ENCODE measurements around the gene RAP1B.

Gene RAP1B

DNA sequence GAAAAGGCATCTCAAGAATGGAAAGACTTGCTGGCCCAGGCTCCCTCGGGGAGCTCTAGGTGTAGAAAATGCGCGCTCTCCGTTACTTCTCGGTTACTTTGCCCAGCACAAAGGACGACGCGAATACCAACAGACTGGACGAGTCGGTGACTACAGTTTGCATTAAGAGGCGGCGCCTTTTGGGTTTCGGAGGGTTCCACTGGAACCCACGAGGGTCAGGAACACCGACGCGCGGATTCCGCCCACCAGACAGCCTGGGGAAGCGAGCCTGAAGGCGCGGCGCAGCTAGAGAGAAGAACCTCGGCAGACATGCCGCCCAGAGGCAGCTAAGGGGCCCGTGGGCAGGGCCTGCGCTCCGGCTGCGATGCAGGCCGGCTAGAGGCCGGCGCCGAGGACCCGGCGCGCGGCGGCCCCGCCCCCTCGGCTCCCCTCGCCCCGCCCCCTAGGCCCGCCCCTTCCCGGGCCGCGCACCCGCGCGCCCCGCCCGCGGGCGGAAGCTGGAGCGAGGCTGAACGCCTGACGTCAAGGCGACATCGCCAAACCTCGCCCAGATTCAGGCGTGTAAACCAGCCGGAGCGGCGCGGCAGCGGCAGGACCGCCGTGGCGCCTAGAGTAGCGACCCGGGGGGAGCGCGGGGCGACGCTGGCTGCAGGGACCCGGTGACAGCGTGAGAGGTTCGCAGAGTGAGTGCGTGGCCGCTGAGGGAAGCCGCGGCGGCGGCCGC lies at the start of gene RAP1B:
Gene RAP1B (plus strand): TSS at position 530 of the 724 bp plus-strand sequence. CDS start 37,826 bp downstream, outside the sequence.
- peak; percentile 75 to 89 for DNase-seq

DNA sequence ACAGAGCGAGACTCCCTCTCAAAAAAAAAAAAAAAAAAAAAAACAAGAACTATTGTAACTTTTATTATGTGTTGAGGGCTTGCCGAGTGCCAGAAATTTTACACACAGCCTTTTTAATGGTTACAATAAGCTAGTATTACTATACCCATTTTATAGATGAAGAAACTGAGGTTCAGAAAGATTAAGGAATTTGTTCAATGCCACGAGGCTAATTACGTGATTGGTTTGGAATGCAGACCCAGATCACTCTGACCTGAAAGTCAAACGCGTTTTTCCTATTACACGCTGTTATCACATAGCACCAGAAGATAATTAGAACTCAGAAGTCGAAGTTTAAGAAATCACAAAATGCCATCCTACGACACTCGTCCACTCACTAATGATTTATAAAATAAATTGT lies 48.9 kb upstream of the RAP1B start:
- no peak for DNase-seq

DNA sequence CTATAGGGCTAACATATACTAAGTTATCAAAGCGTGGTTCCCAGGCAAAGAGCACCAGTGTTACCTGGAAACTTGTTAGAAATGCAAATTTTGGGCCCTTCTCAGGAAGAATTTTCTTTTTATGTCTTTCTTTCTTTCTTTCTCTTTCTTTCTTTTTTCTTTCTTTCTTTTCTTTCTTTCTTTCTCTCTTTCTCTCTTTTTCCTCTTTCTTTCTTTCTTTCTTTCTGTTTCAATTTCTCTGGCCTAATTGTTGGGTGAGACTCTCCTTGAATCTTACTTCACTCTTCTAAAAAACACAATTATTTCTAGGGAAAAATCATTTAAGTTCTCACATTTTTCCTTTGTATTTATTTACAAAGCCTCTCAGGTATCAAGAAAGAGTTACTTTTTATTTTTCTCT lies 46.5 kb upstream of the RAP1B start:
- no peak for DNase-seq

DNA sequence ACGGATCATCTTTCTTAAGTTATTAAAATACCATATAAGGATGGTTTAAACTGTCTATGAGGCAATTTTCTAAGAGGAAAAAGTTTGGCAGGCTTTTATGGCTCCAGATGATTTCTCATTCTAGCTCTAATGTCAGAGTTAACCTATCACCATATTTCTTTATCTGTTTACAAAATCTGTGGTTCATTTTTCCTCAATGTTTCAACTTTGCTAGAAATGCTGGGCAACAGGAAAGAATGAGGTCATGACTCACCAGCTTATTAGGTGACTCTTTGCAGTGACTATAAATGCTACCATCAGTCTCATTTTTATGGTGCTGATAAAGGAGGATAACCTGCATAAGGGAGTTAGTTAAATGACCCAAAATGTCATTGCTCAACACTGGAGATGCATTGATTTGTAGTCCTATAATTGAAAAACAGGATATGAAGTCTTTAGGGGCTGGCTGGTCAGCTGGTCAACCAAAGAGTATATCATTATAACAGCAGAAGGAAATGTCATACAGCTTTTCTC lies 45.3 kb upstream of the RAP1B start:
- no peak for DNase-seq

DNA sequence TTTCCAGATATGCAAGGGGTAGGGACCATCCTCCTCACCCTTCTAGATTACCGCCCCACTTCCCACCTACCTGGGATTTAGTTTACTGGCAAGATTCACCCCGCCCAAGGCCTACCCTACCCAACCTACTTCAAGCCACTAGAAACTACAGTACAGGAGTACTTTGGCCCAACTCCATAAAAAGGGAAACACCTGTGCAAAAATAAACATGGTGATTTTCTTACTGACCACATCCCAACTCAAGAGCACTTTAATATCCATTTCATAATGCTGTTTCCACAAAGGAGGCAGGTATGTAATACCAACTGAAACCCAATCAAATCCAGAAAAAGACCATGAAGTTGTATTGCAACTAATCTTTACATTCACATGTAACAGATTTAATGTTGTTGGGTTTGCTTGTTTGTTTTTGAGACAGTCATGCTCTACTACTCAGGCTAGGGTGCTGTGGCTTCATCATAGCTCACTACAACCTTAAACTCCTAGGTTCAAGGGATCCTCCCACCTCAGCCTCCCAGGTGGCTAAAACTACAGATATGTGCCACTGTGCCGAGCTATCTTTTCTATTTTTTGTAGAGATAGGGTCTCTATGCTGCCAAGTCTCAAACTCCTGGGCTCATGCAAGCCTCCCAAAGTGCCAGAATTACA lies 41.7 kb upstream of the RAP1B start:
- DNase-seq, result peak; percentile 65 to 72

DNA sequence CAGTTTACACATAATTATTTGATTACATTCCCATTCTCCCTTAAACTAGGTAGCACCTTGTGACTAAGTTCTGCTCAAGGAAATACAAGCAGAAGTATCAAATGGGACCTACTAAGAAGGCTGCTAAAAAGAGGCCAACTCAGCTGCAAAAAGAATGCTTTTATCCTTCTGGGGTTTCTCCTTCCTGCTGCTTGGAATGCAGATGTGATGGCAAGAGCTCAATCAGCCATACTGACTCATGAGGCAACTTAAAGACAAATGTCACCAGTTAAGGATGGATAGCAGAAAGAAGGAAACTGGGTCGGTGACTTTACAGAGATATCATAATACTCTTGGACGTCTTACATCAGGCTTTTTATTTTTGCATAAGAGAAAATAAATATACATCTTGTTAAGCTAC lies 38.0 kb upstream of the RAP1B start:
- no peak for DNase-seq

DNA sequence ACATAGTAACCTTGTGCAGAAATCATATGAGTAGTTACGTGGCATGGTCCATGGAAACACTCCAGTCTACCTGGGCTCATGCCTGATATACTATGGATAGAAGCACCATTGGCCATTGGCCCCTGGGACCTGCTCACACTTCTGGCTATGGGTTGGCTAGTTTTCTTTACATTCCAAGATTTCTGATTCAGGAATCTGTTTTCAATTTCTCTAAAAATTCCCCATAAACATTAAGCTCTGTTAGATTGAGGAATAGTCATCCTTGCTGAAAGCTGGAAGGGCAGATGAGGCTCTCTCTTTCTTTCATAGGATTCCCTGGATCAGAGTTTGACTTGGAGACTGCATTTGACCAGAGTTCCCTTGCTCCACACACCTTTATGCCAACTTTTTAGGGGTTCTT lies 37.3 kb upstream of the RAP1B start:
- no peak for DNase-seq

DNA sequence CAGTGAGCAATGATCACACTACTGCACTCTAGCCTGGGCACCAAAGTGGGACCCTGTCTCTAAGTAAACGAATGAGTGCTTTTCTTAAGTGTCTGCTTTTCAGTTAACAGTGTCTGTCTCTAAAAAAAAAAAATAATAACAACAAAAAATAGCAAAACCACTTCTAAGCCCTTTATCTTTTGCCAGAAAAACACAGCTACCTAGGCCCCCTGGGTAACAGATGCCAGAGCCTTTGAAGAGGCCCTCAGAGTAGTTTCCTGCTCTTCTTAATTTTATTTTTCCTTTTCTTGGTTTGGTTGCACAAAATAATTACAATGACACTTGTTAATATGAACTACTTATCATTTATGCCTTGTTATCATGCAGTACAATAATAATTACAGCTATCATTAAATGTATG lies 32.8 kb upstream of the RAP1B start:
- no peak for DNase-seq

DNA sequence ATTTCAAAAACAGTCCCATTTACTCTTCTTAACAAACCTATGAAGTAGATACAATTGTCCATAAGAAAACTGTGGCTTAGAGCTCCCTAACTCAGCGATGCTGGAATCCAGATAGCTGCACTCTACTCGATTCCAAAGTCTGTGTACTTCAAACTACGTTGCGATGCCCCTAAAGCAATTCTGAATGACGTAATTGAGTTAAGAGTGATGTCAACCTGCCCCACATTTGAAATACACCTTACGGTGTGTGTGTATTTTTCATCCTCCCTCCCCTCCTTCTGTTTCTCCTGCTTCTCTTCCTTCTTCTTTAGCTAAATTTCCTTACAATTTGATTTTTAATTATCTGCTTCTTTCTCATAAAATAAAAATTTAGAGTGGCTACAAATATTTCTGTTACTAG lies 31.9 kb upstream of the RAP1B start:
- no peak for DNase-seq

DNA sequence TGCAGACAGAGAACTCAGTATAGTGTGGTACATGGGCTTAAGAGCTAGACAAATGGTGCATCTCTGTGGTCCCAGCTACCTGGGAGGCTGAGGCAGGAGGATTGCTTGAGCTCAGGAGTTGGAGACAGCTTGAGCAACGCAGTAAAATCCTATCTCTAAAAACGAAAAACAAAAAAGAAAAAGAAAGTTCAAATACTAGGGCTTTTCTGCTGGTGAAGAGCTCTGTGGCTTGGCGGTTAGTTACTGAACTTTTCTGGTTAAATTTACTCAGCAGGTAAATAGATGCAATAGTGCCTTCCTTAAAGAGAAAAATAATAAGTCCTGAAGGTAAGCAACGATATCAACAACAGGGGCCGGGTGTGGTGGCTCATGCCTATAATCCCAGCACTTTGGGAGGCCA lies 31.4 kb upstream of the RAP1B start:
- no peak for DNase-seq

DNA sequence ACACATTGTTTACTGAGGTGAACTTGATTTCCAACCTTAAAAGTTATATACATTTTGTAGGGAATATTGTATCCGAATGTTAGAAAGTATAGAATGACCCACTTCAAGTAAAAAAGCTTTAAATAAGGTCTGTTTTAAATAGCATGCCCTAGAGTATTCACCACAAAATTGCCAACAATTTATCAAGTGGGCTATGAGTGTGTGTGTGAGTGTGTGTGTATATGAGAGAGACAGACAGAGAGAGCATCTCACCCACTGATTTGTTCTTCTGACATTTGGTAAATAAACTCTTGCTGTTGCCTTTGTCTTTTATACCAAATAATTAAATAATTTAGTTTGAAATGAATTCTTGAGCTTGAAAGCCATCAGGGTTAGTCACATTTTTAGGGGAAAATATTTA lies 29.8 kb upstream of the RAP1B start:
- DNase-seq, result no peak

DNA sequence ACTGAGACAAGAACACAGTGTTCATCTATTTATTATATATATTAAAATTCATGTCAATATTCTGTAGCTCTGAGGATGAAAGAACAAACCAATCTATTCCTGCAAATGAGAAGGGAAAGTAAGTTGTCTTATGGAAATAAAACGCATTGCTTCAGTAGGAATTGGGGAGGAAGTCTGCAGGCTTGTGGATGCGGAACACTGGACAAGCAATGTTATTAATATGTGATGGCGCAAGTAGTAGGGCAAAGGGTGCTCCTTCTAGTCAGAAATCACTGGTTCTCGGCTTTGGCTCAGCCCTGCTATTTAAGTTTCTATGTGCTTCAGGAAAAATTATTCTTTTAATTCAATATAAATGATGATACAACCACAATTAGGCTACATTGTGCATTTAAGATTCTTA lies 28.8 kb upstream of the RAP1B start:
- DNase-seq, result no peak

DNA sequence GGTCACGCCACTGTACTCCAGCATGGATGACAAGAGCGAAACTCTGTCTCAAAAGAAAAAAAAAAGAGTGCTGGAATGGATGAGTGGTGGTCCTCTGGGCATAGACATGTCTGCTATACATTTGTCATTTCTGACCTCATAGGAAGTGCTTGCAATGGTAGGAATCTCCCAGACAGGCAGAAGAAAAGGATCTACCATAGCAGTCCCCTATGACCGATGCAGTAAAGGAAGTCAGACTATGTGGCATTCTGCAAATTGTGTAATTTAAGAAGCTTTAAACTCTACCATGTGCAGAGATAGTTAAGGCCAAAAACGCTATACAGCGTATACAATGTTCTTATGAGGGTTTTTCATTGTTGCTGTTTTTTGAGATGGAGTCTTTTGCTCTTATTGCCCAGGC lies 24.7 kb upstream of the RAP1B start:
- no peak for DNase-seq

DNA sequence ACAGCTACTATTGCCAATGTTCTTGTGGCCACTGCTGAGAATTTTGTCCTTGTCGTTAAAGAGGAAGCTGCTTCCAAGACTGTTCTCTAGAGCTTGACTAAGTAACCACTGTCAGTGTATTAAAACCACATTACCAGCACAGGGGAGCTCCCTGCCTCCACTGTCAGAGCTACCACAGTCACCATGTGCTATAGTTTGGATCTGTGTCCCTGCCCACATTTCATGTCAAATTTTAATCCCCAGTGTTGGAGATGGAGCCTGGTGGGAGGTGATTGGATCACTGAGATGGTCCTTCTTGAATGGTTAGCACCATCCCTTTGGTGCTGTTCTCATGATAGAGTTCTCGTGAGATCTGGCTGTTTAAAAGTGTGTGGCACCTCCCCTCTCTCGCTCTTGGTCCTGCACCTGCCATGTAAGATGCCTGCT lies 23.2 kb upstream of the RAP1B start:
- no peak for DNase-seq

DNA sequence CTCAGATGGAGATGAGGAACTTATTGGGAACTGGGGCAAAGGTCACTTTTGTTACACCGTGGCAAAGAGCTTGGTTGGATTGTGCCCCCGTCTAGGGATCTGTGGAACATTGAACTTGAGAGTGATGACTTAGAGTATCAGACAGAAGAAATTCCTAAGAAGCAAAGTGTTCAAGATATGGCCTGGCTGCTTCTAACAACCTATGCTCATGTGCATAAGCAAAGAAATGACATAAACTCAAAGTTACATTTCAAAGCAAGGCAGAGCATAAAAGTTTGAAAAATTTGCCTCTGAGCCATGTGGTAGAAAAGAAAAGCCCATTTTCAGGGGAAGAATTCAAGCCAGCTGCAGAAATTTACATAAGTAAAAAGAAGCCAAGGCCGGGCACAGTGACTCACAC lies 21.5 kb upstream of the RAP1B start:
- no peak for DNase-seq

DNA sequence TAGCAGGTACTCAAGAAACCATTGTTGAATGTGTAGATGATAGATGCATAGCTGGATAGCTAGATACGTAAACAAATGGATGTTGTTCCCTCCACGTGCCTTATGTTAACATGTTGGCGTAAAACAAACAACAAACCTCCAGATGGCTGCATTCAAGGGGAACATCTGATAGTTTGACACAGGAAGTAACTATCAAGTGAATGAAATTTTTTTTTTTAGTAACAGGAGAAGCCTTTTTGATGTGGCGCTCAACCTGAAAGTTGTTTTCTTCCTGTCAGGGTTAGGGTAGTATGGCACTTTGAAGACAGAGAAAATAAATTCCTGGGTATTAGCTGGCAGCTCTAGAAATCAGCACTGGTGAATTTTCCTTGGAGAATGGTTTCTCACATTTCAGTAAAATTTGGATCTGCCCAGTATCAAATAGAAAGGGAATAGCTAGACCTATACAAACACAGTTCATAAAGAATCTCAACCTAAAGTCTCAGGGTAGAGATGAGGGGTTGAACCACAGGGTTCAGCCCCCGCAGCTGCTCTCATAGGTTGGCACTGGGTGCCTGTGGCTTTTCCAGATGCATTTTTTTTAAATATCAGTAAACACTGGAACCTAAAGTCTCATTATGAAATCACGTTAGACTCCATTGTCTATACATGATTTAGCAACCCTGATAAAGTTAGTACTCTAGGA lies 18.8 kb upstream of the RAP1B start:
- DNase-seq, result no peak

DNA sequence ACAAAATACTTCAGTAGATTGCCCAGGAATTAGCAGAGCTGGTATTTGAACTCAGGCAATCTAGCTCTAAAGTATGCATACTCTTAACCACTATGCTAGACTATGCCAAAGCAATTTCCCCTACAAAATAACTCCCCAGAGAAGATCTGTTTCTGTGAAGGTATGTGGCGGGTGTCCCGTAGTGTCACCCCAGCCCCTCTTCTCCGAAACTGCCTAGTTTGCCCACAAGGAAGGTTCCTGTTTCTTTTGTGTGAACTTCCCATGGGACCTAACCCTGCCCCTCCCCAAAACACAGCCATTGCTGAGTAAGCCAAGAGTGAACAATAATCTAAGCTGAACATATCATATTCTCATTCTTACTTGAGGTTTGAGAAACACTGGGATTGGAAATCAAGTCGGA lies 15.5 kb upstream of the RAP1B start:
- DNase-seq, result no peak

DNA sequence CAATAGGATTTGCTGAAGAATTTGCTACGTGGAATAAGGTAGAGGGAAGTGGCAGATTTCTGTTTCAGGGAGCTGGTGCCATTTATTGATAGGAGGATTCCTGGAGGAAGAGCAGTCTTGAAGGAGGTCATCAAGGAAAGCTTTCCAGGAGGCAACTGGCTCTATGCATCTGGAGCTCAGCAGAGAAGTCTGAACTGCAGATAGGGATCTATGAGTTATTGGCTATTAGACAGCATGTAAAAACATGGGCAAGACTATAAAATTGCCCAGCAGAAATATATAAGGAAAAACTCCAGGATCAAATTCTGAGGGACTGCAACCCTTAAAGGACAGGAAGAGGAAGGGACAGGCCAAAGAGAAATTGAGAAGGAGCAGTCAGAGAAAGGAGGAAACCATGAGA lies 8.9 kb upstream of the RAP1B start:
- DNase-seq, result no peak

DNA sequence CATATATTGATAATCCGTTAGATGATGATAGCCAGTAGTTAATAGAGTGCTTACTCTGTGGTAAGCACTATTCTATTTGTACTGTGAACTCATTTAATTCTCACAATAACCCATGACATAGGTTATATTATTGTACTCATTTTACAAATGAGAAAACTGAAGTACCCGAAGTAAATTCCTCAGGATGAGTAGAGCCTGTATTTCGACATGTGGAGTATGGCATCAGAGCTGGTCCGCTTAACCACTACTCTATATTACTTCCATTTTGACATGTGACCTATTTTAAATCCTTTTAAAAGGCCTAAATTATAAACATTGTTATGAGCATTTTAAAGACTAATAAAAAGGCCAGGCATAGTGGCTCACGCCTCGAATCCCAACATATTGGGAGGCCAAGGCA lies 8.0 kb upstream of the RAP1B start:
- DNase-seq, result no peak

DNA sequence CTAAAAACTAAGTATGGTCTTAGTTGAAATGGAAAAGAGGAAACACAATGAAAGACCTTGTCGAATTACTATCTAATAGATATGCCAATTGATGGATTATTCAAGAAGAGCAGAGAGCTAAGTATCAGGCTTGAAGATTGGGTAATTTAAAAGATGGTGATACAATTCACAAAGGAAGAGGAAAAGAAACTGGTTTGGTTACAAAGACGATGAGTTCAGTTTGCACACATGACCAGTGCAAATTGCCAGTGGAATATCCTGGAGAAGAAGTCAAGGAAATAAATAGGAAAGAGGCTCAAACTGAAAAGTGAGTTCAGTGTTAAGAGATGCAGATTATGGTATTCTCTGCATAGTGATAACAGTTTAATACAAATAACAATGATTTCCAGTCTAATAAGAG lies 2.5 kb upstream of the RAP1B start:
- no peak for DNase-seq

DNA sequence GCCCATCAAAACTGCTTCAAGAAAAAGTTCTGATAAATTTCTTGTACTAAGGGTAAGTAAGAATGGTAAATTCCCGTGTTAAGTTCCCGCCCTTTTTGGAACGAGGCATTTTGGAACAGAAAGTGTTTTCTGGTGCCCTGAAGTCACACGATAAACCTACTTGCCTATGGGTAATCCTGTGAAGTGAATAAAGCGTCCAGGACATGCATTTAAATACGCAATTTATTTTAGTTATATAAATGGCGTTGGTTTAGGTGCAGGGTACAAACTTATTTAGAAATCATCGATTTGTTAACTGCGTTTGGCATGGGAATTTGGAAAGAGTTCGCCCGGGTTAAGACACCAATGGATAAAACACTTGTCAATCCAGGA lies 715 bp upstream of the RAP1B start:
- no peak for DNase-seq

DNA sequence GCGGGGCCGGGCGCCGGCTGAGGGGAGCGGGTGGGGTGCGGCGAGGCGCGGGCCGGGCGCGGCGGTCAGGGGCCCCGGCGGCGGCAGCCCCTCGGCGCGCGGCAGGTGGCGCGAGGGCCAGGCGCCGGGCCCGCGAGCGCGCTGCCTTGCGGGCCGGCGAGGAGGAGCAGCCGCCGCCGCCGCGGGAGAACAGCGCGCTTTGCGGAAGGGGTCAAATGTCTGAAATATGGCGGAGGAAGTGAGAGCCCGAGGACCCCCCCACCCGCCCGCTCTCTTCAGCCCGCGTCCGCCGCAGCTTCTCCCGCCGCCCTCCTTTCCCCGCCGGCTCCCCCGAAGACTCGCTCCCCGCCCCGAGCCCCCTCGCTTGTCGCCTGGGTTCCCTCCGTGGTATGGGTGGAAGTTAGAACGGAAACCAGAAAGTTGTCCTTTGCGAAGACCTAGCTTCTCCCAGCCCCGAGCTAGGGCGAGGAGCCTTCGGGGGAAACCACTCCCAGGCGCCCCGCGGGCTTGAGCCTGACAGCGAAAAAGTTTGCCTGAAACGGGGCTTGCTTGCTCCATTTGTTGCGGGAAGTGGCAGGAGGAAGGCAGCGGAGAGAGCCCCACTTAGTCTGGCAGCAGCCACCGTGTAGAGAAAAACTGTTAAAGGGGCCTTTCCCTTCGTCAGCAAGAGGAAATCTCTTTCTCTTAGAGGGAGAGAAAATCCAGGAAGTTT lies 551 bp downstream of the RAP1B start:
- no peak for DNase-seq

DNA sequence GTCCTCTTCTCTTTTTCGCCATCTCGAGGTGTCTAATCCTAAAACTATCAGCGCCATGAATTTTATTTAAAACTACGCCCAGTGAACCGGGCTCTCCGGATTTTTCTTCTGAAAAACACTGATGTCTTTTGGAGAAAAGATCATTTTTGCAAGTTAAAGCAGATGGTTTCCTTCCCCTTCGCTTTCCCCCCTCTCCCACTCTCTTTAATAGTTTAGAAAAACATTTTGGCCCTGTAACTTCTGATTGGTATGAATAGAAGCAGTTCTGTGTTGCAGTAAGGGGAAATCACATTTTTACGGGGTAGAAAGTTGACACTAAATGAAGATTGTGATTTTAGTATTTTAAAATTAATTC lies 1.1 kb downstream of the RAP1B start:
- DNase-seq, result no peak

DNA sequence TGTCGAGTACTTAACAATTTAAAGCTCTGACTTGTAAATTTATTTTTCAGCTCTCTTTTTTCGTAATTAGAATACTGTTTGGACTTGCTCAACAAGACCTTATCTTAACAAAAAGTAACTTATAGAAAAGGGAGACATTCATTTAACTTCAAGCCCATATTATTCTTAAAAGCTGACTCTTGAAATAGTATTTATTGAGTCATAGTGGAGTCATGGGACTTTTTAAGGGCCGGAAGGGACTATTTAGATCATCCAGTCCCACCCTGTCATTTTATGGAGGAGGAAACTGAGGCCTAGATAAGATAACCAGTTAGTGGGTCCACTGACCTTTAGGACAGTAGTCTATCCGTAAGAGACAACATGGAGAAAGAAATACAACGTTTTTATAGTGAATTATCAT lies 1.5 kb downstream of the RAP1B start:
- no peak for DNase-seq
